ENCODE measurements around the gene SIL1. TPM values are rescaled to one million over a fixed set of nuclear protein-coding genes. Genes with fewer than 3 reads are reported as not detected.

Gene SIL1
- polyA plus RNA-seq, 5 donors = 30.4 to 45.3 (median 34.4) TPM

DNA sequence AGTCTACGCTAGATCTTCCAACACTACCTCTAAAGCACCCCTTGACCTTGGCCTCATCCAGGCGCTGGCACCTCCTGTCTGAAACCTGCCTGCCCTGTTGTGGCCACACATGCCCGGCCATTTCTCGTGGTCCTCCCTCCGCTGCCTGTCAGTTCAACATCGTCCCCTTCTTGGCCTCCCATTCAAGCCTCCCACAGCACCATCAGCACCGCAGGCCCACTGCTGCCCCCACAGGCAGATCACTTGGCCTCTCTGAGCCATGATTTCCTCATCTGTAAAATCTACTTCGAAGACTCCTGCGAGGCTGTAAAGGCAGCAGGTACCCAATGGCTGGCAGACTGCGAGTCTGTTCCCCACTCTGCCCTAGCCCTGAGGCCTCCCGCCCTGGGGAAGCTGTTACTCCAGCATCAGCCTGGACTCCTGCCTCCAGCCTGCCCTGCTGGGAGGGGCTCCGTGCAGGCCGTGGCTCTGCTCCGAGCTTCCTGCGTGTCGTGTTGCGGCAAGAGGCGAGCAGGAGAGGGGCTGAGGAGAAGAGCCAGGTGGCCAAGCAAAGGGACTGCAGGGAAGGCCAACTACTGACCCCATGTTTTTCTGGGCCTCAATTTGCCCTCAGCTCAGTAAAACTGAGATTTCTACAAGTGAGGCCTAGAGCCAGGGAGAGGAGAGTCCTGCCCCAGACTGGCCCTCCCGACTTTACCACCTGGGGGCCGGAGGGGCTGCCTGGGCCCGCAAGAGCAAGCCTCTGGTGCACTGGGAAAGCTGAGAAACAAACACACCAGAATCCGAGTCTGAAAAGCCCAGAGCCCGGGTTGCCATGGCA lies 252.5 kb downstream of the SIL1 start:
- DNase-seq = no peak

DNA sequence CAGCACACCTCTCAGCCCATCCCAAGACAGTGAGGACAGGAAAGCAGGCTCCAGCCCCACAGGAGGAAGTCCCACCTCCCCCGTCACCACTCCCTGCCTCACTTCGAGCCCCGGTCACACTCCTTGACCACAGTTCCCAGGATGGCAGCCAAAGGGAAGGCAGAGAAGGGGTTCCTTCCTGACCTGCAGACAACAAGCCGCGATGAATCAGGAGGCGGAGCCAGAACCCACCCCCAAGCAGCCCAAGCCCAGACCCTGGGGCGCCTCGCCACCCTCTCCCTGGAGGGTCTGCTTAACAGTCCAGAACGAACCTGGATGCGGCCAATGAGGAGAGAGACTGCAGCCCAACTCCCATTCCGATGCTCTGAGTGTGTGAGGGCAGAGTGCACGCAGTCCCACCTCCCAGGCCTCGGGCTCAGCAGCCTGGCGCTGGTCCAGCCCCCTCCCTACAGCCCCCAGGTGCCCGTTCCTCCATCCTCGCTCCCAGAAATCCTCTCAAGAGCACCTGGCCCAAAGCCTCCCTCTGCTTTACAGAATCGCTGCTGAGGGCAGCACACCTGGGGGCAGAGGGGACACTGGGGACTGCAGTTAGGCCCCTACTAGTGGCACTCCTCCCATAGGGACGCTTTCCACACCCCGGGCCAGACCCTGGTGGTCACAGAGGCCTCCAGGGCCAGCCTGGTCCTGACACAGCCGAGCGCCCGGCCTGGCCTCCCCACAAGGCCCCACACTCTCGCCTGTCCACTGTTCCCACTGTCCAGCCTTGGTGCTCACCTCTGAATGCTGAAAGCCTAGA lies 253.4 kb downstream of the SIL1 start:
- no peak for DNase-seq

DNA sequence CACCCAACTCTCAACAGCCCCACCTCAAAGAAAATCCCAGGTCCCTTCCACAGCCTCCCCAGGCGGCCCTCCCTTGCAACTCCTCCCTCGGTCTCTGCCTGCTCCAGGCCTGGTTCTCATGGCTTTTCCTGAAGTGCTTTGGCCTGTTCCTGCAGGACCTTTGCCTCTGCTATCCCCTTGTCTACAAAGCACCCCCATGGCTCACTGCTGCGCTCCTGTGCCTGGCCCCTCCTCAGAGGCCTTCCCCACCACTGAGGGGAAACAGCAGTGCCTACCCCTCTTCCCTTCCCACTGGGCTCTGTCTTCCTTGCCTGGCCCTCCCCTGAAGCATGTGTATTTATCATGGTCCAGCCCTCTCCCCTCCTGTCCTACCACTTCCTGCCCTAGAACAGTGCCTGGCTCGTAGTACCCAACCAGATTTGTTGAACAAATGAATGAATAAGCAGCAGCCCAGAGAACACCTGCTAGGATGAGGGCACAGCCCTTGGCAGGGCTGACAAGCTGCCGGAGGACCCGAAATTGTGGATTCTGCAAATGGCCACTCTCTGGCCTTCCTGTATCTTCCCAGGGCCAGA lies 254.5 kb downstream of the SIL1 start:
- DNase-seq = no peak

DNA sequence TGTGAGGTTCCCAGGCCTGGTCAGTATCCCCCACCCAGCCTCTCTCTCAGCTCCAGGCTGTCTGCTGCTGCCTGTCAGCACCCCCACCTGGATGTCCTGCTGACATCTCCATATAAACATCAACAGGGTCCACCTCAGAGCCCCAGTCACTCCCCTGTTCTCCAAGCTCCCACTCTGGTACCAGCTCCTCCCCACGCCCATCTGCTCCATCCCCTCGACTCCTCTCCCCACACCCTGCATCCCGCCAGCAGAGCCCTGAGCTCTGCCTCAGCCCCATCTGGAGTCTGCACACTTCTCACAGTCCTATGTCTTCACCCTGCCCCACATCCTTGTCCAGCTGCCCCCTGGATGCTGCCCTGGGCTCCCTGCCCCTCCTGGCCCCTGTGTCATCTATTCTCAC lies 255.3 kb downstream of the SIL1 start:
- DNase-seq = no peak

DNA sequence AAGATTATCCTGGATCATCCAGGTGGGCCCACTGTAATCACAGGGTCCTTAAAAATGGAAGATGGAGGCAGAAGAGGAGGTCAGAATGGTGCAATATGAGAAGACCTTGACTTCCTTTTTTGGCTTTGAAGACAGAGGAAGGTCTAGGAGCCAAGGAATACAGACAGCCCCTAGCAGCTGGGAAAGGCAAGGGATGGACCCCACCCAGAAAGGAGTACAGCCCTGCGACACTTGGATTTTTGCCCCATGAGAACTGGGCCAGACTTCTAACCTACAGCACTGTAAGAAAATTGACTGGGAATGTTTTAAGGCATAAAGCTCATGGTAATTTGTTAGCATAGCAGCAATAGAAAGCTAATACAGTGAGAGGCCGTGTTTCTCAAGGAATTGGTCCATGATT lies 256.1 kb downstream of the SIL1 start:
- no peak for DNase-seq

GRCh38 chr5:138938526-138938925 lies 259.6 kb downstream of the SIL1 start:
- DNase-seq = no peak

DNA sequence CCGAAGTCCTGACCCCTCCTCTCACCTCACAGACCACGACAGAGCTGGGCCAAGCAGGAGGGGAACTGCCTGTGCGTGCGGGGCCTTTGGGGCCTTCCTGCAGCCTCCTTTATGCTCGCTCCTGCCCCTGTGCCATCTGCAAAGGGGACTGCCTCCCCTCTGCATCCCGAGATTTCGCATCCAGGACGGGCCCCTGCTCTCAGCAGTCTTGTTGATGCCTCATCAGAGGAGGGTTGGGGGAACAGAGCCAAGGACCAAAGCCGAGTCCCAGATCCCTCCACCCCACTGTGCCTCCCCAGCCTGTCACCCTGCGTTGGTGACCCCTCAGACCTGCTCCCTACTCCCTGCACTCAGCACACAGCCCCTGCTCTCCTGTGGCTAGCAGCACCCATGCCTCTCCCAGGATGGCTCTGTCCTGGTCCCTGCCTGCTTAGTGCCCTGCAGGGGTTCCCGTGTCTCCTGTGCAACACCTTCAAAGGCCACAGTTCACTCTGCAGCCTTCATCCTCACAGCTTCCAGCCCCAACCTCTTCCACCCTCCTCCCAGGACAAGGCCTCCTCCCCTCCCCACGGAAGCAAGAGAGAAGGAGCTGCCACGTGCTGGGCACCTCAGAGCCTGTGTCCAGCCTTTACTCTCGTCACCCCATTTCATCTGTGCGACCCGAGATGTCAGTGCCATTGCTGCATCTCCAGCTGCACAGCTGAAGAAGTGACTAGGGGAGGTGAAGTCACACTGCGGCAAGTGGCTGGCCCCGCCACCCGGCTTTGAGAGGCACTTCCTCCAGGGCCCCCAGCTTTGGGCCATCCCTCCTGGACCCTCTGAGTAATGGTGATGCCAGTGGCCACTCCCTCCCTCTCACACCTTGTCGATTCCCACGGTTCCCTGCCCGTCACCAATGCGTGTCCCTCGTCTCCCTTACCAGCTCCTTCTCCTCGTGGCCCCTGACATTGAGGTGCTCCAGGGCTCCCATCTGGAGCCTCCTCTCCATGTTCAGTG lies 260.5 kb downstream of the SIL1 start:
- DNase-seq = no peak

DNA sequence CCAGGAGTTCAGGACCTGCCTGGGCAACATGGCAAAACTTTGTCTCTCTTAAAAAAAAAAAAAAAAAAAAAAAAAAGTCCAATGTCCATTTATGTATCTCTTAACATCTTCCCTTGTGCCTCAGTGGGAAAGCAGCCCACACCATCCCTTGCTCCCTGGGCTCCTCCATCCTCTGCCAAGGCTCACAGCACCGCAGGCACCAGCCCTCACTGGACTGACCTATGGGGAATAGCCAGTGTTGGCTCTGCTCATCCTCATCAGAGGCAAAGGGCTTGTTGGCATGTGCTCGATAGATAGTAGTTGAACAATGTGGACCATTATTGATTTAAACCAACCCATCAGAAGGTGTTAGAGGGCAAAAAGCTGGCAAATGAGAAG lies 261.2 kb downstream of the SIL1 start:
- no peak for DNase-seq

- no peak for DNase-seq
These were observed 261.8 kb downstream of the SIL1 start for GRCh38 chr5:138936225-138936967.

GRCh38 chr5:138935466-138935865 lies 262.7 kb downstream of the SIL1 start:
- DNase-seq = no peak

- DNase-seq = no peak
These were observed 263.2 kb downstream of the SIL1 start for GRCh38 chr5:138934971-138935370.

GRCh38 chr5:138933522-138934290 lies 264.5 kb downstream of the SIL1 start:
- no peak for DNase-seq

GRCh38 chr5:138932171-138932810 lies 265.9 kb downstream of the SIL1 start:
- no peak for DNase-seq

GRCh38 chr5:138930371-138931097 lies 267.6 kb downstream of the SIL1 start:
- DNase-seq = no peak

DNA sequence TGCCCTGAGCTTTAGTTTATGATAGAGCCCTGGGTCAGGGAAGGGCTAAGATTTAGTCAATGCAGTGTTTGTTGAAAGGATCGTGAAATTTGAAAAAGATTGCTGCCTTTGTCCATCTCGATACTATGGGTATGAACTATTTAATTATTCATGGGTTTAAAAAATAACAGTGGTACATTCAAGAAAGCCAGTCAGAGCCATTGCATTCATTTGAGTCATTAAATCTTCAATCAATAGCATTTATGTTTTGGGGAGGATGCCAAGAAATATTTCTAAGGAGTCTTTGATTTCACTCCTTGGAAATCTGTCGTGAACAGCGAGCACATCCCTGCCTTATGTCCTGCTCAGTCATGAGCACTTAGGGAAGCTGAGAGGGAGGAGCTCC lies 268.6 kb downstream of the SIL1 start:
- DNase-seq = no peak

DNA sequence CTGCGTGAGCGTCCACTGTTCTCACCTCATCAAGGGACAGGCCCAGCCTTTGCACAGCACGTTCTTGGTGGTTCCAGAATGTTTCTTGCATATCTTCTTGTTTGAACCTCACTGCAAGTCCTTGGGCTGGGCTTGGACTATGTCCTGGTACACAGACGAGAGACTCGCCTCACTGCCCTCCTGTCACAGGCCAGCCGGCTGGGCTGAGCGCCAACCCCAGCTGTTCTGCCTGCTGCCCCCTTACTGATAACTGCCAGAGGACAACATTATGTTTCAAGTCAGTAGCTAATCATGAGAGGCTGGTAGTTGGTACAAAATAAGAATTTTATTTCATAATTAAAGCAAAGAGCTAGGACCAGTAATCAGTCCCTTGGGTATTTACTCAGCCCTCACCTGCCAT lies 270.2 kb downstream of the SIL1 start:
- DNase-seq = peak; percentile 25 to 36

DNA sequence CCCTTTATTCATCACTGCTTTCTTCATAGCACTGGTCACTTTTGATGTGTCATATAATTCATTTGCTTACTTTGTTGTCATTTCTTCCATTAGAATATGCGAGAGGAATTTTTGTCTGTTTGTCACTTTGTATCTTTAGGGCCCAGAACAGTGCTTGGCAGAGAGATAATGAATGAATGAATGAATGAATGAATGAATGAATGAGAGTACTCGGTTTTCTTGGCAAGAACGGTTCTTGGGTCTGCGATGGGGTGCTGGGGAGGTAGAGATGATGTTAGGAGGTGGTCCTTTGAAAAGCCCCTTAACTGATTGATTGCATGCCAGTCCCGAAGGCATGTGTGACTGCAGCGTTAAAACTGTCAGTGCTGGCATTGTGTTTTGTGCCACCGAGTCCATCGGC lies 270.6 kb downstream of the SIL1 start:
- no peak for DNase-seq

DNA sequence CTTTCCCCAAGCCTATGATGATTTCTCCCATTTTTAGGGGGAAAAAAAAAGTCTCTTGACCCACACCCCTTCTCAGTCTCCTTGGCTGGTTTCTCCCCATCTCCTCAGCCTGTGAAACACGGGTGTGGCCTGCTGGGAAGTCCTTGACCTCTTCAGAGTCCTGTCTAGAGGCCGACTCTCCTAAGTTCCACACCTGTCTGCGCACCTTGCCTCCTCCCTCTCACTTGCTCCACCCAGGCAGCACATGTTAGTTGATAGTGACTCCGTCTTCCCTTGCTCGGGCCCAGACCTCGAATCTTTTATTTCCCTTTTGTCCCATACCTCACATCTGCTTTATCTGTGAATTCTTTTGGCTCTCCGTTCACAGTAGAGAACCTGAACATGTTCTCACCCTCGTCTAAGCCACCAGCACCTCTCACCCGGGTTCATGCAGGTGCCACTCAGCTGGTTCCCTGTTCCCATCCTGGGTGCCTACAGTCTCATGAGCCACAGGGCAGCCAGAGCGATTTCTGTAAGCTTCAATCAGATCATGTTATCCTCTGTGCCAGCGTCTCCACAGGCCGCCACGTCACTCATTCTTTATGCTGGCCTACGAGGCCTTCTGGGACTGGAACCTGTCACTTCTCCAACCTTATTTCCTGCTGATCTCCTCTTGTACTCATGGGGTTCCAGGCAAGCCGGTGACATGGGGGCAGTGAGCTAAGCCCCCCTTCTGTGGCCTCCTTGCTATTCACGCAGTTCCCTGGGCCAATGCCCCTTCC lies 271.3 kb downstream of the SIL1 start:
- DNase-seq = no peak
